Epithelial cell of prostate (primary cell): Measurements from ENCODE around the gene YPEL2.
"Not testable (repeated sequence)": the region's sequence is repeated elsewhere in the genome, so short reads cannot be mapped to it uniquely, and the experiment has no call there.

Source experiments
- DNase-seq: peaks from one replicate; pipeline ENCODE4 v3.0.0-alpha.2; 2011; ENCODE audit warnings: low read depth, low spot score
- H3K27ac ChIP-seq: fragments of 450-650 bp; 2 replicates; pipeline ENCODE4 v1.5.1; 2017; ENCODE audit warnings: mild to moderate bottlenecking

Gene YPEL2

GRCh38 chr17:59372138-59372751 is 40.8 kb downstream of the YPEL2 start:
- DNase-seq, result no peak
- peak overlapping the region; percentile 48 for H3K27ac ChIP-seq

GRCh38 chr17:59373882-59374495 is 42.5 kb downstream of the YPEL2 start:
- H3K27ac ChIP-seq, result peak overlapping the region; percentile 48
- no peak for DNase-seq

DNA sequence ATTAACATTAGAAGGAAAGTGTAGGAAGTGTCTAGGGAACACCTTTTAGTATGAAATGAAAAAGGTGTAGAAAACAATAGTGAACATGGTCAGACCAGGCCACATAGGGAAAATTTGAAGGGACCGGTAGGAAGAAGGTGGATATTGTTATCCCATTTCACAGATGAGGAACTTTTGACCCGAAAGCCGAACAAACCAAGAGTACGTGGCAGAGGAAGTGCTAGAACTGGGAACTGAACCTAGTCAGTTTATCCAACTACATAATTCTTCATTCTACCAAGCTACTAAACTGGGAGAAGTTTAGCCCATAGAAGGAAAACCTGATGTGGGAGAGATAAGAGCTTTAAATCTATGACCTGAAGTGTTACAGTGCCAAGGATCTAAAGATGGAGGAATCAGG is 43.2 kb downstream of the YPEL2 start:
- H3K27ac ChIP-seq, result no peak overlapping the region
- DNase-seq, result no peak

- DNase-seq, result no peak
- H3K27ac ChIP-seq, result no peak overlapping the region
Observed at GRCh38 chr17:59375857-59376256, 44.4 kb downstream of the YPEL2 start.

GRCh38 chr17:59376506-59376905 is 45.1 kb downstream of the YPEL2 start:
- no peak overlapping the region for H3K27ac ChIP-seq
- no peak for DNase-seq

DNA sequence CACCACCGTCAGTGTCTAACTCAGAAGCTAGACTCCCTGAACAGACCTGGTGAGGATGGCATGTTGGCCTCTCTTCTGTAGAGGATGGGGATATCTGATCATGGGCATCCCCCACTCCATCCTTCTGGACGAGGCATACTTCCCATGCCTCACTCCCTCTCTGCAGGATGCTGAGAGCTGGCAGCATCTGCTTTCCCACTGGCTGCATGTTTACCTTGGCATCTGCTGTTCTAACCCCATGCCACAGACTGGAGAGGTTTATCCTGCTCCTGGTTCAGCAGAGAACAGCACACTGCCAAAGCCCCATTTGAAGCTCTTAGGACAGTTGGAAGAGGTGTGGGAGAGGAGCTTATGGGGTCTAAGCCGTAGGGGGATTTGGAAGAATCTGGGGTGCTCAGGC is 46.0 kb downstream of the YPEL2 start:
- no peak for DNase-seq
- no peak overlapping the region for H3K27ac ChIP-seq

- DNase-seq, result no peak
- no peak overlapping the region for H3K27ac ChIP-seq
Observed at GRCh38 chr17:59378675-59379074, 47.2 kb downstream of the YPEL2 start.

GRCh38 chr17:59380474-59380873 is 49.0 kb downstream of the YPEL2 start:
- H3K27ac ChIP-seq, result no peak overlapping the region
- DNase-seq, result no peak

- no peak for DNase-seq
- H3K27ac ChIP-seq, result no peak overlapping the region
Observed at GRCh38 chr17:59381716-59382570, 50.5 kb downstream of the YPEL2 start.

GRCh38 chr17:59383893-59384292 is 52.4 kb downstream of the YPEL2 start:
- DNase-seq, result no peak
- no peak overlapping the region for H3K27ac ChIP-seq

GRCh38 chr17:59387351-59388068 is 56.1 kb downstream of the YPEL2 start:
- DNase-seq, result no peak
- no peak overlapping the region for H3K27ac ChIP-seq

DNA sequence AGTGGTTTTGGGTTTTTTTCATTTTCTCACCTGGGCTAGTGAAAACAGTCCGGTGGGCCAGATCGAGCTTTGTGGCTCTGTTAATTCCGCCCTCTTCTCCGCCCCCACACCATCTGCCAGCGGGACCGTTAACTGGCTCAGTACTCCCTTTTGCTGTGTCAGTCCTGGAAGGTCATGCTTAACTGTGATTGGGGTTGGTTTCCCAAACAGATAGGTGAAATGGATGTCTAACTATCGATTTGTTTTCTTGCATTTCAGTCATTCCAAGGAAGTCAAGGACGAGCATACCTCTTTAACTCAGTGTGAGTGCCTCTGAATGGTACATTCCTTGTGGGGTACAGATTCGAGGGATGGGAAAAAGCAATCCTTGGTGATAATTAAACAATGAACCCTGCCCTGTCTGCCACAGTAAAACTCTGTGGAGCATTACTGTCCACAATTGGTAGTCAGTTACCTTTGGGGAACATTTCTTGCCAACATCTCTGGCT is 56.7 kb downstream of the YPEL2 start:
- H3K27ac ChIP-seq, result no peak overlapping the region
- DNase-seq, result no peak

GRCh38 chr17:59389066-59389465 is 57.6 kb downstream of the YPEL2 start:
- no peak for DNase-seq
- H3K27ac ChIP-seq, result no peak overlapping the region

- H3K27ac ChIP-seq, result no peak overlapping the region
- no peak for DNase-seq
Observed at GRCh38 chr17:59391021-59391420, 59.6 kb downstream of the YPEL2 start.

DNA sequence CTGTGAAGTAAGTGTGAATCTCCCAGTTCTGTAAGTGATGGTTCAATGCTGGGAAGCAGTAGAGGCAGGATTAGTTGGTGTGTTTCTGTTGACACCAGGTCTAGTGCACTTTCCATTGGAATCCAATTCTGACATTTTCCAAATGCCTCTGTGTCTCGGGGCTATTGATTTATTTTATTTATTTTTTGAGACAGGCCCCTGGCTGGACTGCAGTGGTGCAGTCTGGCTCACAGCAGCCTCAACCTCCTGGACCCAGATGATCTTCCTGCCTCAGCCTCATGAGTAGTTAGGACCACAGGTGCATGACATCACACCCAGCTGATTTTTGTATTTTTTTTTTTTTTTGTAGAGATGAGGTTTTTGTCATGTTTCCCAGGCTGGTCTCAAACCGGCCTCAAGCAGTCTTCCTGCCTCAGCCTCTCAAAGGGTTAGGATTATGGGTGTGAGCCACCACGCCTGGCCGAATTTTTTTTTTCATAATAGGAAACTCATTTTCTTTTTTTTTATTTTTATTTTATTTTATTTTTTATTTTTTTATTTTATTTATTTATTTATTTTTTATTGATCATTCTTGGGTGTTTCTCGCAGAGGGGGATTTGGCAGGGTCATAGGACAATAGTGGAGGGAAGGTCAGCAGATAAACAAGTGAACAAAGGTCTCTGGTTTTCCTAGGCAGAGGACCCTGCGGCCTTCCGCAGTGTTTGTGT is 61.7 kb downstream of the YPEL2 start:
- no peak overlapping the region for H3K27ac ChIP-seq
- DNase-seq, result no peak

GRCh38 chr17:59393742-59394410 is 62.4 kb downstream of the YPEL2 start:
- not testable (repeated sequence) for H3K27ac ChIP-seq, DNase-seq

DNA sequence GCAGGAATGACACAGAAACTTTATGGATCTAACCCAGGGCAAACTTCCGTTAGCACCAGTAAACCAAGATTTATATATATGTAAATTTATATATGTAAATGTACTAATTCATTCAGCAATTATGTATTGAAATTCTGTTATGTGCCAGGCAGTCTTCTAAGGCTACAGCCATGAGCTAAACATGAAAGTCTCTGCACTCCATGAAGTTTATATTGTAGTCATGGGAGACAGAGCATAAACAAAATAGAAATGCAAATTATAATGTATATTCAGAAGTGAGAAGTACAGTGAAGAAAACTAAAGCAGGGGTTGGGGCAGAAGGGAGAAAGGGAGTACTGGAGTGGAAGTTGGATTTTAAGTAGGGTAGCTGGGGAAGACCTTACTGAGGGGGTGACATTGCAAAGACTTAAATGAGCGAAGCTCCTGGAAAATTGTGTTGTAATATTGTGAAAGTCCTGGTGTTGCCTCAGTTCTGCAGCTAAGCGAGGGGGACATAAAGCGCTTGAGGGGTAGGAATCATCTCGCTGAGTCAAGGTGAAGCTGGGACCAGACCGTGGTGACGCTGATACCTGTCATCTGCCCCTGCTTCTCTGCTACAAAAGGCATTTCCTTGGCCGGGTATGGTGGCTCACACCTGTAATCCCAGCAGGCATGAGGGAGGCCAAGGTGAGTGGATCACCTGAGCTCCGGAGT is 64.8 kb downstream of the YPEL2 start:
- H3K27ac ChIP-seq, result no peak overlapping the region
- no peak for DNase-seq

- H3K27ac ChIP-seq, result no peak overlapping the region
- no peak for DNase-seq
Observed at GRCh38 chr17:59397316-59398073, 66.0 kb downstream of the YPEL2 start.
